Pancreas (tissue), 10 donors: ENCODE measurements around the gene MAN2A2. TPM values are rescaled to one million over a fixed set of nuclear protein-coding genes. Genes with fewer than 3 reads are reported as not detected.
"Not testable (repeated sequence)": the region's sequence is repeated elsewhere in the genome, so short reads cannot be mapped to it uniquely, and the experiment has no call there.

Experiments
- ATAC-seq, 4 donors: fragments of 200-7000 bp; cut with Tn5 transposase; one replicate each; pipeline versions ENCODE4 v1.8.0 to v1.9.1; 2020; ENCODE audit warnings: mild to moderate bottlenecking in 4 of 4, moderate library complexity in 4 of 4
- DNase-seq, 6 donors: peaks; one replicate each; pipeline ENCODE4 v3.0.0-alpha.2; 2020
- FAIRE-seq: peaks from 2 replicates; lab custom pipeline; 2012; peaks lifted over from hg19 to GRCh38; lab: Jason Lieb, UNC
- H3K27ac ChIP-seq, 4 donors: fragments of 200-600 bp; sonication (generic); 1 replicate in 3 of 4; 2 replicates in 1 of 4; pipeline versions ENCODE4 v1.5.0 to v1.8.0; 2020
- H3K27me3 ChIP-seq, 4 donors: fragments of 200-600 bp; one replicate each; pipeline ENCODE4 v1.8.0; 2021
- H3K36me3 ChIP-seq, 3 donors: fragments of 200-600 bp; sonication (generic) in 1 of 3; one replicate each; pipeline versions ENCODE4 v1.5.0 to v1.8.0; 2020 to 2021
- H3K4me1 ChIP-seq, 3 donors: fragments of 200-600 bp; one replicate each; pipeline ENCODE4 v1.8.0; 2021
- H3K4me3 ChIP-seq, 4 donors: fragments of 200-600 bp; sonication (generic) in 2 of 4; one replicate each; pipeline versions ENCODE4 v1.5.0 to v1.8.0; 2020 to 2021
- H3K9me3 ChIP-seq, 4 donors: fragments of 200-600 bp; one replicate each; pipeline ENCODE4 v1.8.0; 2021
- CTCF ChIP-seq, 4 donors: fragments of 200-600 bp; sonication (generic) in 3 of 4; IDR thresholded peaks; one replicate each; pipeline versions ENCODE4 v1.5.0 to v1.8.0; 2021; ENCODE audit warnings: antibody characterized with exemption in 4 of 4
- WGBS, 2 donors: extraction: QIAGEN DNeasy Blood & Tissue Kit; methylation state at CpG; one replicate each; pipeline ENCODE4 v1.1.7; 2013; 5-methylcytosine and 5-hydroxymethylcytosine counted together
- intact Hi-C, 3 donors: fragments of 100-400 bp; cut with DNase I; formaldehyde crosslinking; loops; one replicate each; pipeline versions ENCODE4 v1.11.1 to v1.14.2; 2022
- polyA plus RNA-seq, 2 donors: library from polyadenylated mRNA; stranded (reverse); fragments of 200-250 nt; gene quantifications; one replicate each; pipeline ENCODE4 v1.2.3, GENCODE V29; 2013
- total RNA-seq, 6 donors: library from RNA; stranded (reverse); fragmentation: NEBNext Ultra II Directional in 4 of 6; extraction: Animal tissue kit (Norgen Biotek cat#: 25700) in 4 of 6; gene quantifications; one replicate each; pipeline versions ENCODE4 v1.2.1 to v1.2.4, GENCODE V29; 2021 to 2023
- donor health status: healthy with polysubstance abuse.
- donor health status: DM: no; HTN: no; CAD: no; lungs with moderate emphysema.
- donor health status: DM: no; HTN: no; CAD: no.
- donor health status: control.
- donor health status: control.
- donor health status: Bipolar disorder and iron deficiency.
- donor health status: DM: yes; HTN: yes; CAD: no.
- donor health status: DM: no; HTN: no; CAD: no.
- donor health status: DM: no; HTN: no; CAD: no.
- donor health status: DM: yes; HTN: yes; CAD: no.

Gene MAN2A2
- total and polyA plus RNA-seq, 8 donors: 56.6 to 118 (median 67.7) TPM

DNA sequence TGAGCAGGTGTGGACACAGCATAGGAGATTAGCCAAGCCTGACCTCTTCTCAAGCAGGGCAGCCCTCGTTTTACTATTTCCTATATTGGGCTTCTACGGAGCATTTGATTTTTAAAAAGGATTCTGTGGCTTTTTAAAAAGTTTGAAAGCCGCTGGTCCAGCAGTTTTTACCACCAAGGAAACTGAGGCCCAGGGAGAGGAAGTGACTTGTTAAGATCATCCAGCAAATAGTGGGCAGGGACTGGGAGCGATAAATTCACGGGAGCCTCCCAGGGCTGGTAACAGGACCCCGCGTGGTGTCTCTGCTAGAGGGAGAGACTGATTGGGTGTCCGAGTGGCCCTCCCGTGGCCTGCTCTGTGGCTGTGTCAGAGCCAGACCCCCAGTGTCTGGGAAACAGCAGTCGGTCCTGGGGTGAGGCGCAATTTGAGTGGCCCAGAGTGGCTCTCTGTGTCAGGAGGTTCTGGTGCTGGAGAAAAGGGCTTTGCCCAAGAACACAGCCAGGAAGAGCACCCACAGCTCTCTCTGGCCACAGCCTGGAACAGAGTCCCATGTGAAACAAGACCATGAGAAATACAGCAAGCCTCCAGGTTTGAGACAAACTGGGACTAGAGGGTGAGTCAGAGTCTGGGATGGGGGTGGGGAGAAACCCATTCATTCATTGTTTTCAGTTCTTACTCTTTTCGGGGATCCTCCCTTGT, 30.5 kb upstream of the MAN2A2 start:
- no peak for TF ChIP-seq CTCF (IDR thresholded peaks at IDR 0.05)
- H3K9me3 ChIP-seq: no peaks in the 10 kb centered on the region
- DNase-seq (peak in 4 of 6 donors; percentile 45 to 72 (median 60)), FAIRE-seq (no peak), ATAC-seq (peak; percentile 40 to 66 (median 50))
- 6 to 10% methylated on average over 12 of the region's 12 CpGs for WGBS, 2 donors
- peaks cover 10 to 22% (median 18%) of the 10 kb centered on the region in 3 donors for H3K36me3 ChIP-seq
- peaks cover 14 to 47% (median 27%) of the 10 kb centered on the region in 3 donors for H3K4me1 ChIP-seq
- intact Hi-C loops: no loop called here
- peak overlapping the region; percentile 86 to 96 (median 92) for H3K27ac ChIP-seq
- peak overlapping the region; percentile 77 to 93 (median 88) for H3K4me3 ChIP-seq
- no peaks in the 10 kb centered on the region for H3K27me3 ChIP-seq

GRCh38 chr15:90873488-90873997, 29.6 kb upstream of the MAN2A2 start:
- 24 to 25% methylated on average over 6 of the region's 6 CpGs for WGBS, 2 donors
- peak overlapping the region; percentile 68 to 96 (median 92) for H3K27ac ChIP-seq
- intact Hi-C loops: no loop called here
- peaks cover 14 to 43% (median 27%) of the 10 kb centered on the region in 3 donors for H3K4me1 ChIP-seq
- H3K36me3 ChIP-seq: peaks cover 10 to 31% (median 28%) of the 10 kb centered on the region in 3 donors
- FAIRE-seq (no peak), ATAC-seq (no peak), DNase-seq (peak in 2 of 6 donors; percentile 59 to 64)
- no peaks in the 10 kb centered on the region for H3K9me3 ChIP-seq
- peak overlapping the region; percentile 3 to 93 (median 88) for H3K4me3 ChIP-seq
- H3K27me3 ChIP-seq: no peaks in the 10 kb centered on the region
- no peak for TF ChIP-seq CTCF (IDR thresholded peaks at IDR 0.05)

GRCh38 chr15:90873998-90874605, 29.0 kb upstream of the MAN2A2 start:
- no peaks in the 10 kb centered on the region for H3K9me3 ChIP-seq
- WGBS, 2 donors: 11 to 14% methylated on average over 15 of the region's 15 CpGs
- peak; percentile 65 to 78 (median 74) for ATAC-seq
- H3K27me3 ChIP-seq: no peaks in the 10 kb centered on the region
- intact Hi-C loops: no loop called here
- peak overlapping the region; percentile 68 to 96 (median 92) for H3K27ac ChIP-seq
- peak overlapping the region; percentile 3 to 93 (median 49) for H3K4me3 ChIP-seq
- H3K36me3 ChIP-seq: peaks cover 10 to 36% (median 33%) of the 10 kb centered on the region in 3 donors
- no peak for TF ChIP-seq CTCF (IDR thresholded peaks at IDR 0.05)
- DNase-seq: peak; percentile 86 to 94 (median 90)
- H3K4me1 ChIP-seq: peaks cover 14 to 41% (median 26%) of the 10 kb centered on the region in 3 donors
- FAIRE-seq: no peak

GRCh38 chr15:90874986-90875385, 28.1 kb upstream of the MAN2A2 start:
- H3K27me3 ChIP-seq, DNase-seq, ATAC-seq, H3K9me3 ChIP-seq, FAIRE-seq: not testable (repeated sequence)
- peak overlapping the region in 1 of 4 donors; percentile 93 for H3K27ac ChIP-seq
- H3K36me3 ChIP-seq: peaks cover 12 to 45% (median 42%) of the 10 kb centered on the region in 3 donors
- peak overlapping the region in 1 of 4 donors; percentile 90 for H3K4me3 ChIP-seq
- WGBS, 2 donors: 72 to 74% methylated on average over 9 of the region's 9 CpGs
- intact Hi-C loops: loop anchor here in 1 of 3 donors (5.0 kb wide), 1 partner anchor 223 kb away; no protein-coding TSS in a partner anchor
- peaks cover 13 to 32% (median 17%) of the 10 kb centered on the region in 3 donors for H3K4me1 ChIP-seq

DNA sequence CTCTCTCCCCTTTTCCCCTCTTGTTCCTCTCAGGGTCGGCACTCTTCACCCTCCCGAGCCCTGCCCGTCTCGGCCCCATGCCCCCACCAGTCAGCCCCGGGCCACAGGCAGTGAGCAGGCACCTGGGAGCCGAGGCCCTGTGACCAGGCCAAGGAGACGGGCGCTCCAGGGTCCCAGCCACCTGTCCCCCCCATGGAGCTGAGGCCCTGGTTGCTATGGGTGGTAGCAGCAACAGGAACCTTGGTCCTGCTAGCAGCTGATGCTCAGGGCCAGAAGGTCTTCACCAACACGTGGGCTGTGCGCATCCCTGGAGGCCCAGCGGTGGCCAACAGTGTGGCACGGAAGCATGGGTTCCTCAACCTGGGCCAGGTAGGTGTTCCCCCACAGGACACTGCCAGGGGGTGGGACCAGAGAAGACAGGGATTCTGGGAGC, 27.5 kb upstream of the MAN2A2 start:
- FAIRE-seq: no peak
- peaks cover 8 to 26% (median 16%) of the 10 kb centered on the region in 3 donors for H3K4me1 ChIP-seq
- no peaks in the 10 kb centered on the region for H3K9me3 ChIP-seq
- peak in 3 of 6 donors; percentile 44 to 74 (median 58) for DNase-seq
- no peaks in the 10 kb centered on the region for H3K27me3 ChIP-seq
- H3K4me3 ChIP-seq: no peak overlapping the region
- peak overlapping the region in 1 of 4 donors; percentile 93 for H3K27ac ChIP-seq
- 87 to 89% methylated on average over 12 of the region's 12 CpGs for WGBS, 2 donors
- no peak for TF ChIP-seq CTCF (IDR thresholded peaks at IDR 0.05)
- intact Hi-C loops: loop anchor here in 1 of 3 donors (5.0 kb wide), 1 partner anchor 223 kb away; no protein-coding TSS in a partner anchor
- H3K36me3 ChIP-seq: peaks cover 14 to 51% (median 46%) of the 10 kb centered on the region in 3 donors
- no peak for ATAC-seq
